Uterus (tissue), 2 donors: Measurements from ENCODE around the gene ROCK1.
A peak's percentile ranks its signal among the peaks of the same experiment; 100 is the strongest.

ENCODE experiments used
- CTCF ChIP-seq, 4 experiments: fragments of 200-600 bp in 2 of 4; fragments of 450-650 bp in 2 of 4; sonication (generic) in 2 of 4; IDR thresholded peaks; one replicate each; pipeline ENCODE4 v1.5.1; 2016 to 2019; ENCODE audit warnings: antibody characterized with exemption in 4 of 4, mild to moderate bottlenecking in 2 of 4, moderate library complexity in 1 of 4
- POLR2A ChIP-seq, 2 donors: fragments of 450-650 bp; IDR thresholded peaks; one replicate each; pipeline ENCODE4 v1.6.1; 2016; ENCODE audit warnings: antibody characterized with exemption in 2 of 2, mild to moderate bottlenecking in 1 of 2, moderate library complexity in 1 of 2

DNA sequence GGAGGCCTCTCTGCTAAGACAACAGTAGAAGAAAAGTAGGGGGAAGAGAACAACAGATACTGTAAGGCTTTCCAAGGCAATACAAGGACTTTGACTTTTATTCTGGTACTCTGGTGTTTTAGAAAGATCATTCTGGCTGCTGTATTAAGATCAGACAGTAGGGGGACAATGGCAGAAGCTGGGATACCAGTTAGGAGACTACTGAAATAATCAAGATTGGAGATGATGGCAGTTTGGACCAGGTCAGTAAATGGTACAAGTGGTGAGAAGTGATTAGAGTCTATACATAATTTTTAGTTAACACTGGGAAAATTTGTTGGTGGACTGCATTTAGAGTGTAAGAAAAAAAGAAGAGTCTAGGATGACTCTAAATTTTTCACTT lies 139.7 kb downstream of the ROCK1 start:
- TF ChIP-seq CTCF (IDR thresholded peaks at IDR 0.05) = peak in 3 of 4 experiments; percentile 26 to 35 (median 30)
- no peak for TF ChIP-seq POLR2A (IDR thresholded peaks at IDR 0.05)
